IMR-90 (cell line): ENCODE data around the gene NFKBIB. TPM values are rescaled to one million over a fixed set of nuclear protein-coding genes. Genes with fewer than 3 reads are reported as not detected.
A peak's percentile ranks its signal among the peaks of the same experiment; 100 is the strongest.

Experiments
- ATAC-seq: fragments of 200-7000 bp; cut with Tn5 transposase; 2 replicates; pipeline ENCODE4 v1.9.1; 2020; ENCODE audit warnings: low read depth, mild to moderate bottlenecking, moderate library complexity
- BruUV-seq: library from RNA; stranded (reverse); fragments of 400-500 nt; replicated peaks from 2 replicates; lab custom pipeline; 2021; lab: Mats Ljungman, UMichigan
- CTCF ChIA-PET: fragments of 300-600 bp; formaldehyde crosslinking; extraction: SDS; loops from one replicate; lab custom pipeline; 2021; ENCODE audit warnings: antibody characterized with exemption; lab: Yijun Ruan, JAX
- POLR2A ChIA-PET: fragments of 300-600 bp; sonication (Branson Sonifier 250); formaldehyde crosslinking; loops from one replicate; lab custom pipeline; 2022; ENCODE audit warnings: antibody characterized with exemption; ENCODE audit not compliant: unreplicated experiment; lab: Charles Lee
- DNase-seq: peaks from one replicate; pipeline ENCODE4 v3.0.0; 2013
- H2AFZ ChIP-seq: replicated peaks from 2 replicates; pipeline ENCODE3; 2013; ENCODE audit warnings: low read length, mild to moderate bottlenecking; ENCODE audit not compliant: poor library complexity
- H2AK5ac ChIP-seq: 2 replicates; pipeline ENCODE4 v1.6.1; 2013; ENCODE audit warnings: low read depth, low read length, inconsistent platforms
- H2AK9ac ChIP-seq: replicated peaks from 2 replicates; pipeline ENCODE3; 2013; ENCODE audit warnings: mild to moderate bottlenecking, low read depth, low read length, moderate library complexity; ENCODE audit not compliant: poor library complexity
- H2BK120ac ChIP-seq: 2 replicates; pipeline ENCODE4 v1.6.1; 2013; ENCODE audit warnings: low read depth, low read length, inconsistent platforms
- H2BK15ac ChIP-seq: 3 replicates; pipeline ENCODE4 v1.6.1; 2013; ENCODE audit warnings: low read depth, low read length, inconsistent platforms
- H2BK20ac ChIP-seq: 2 replicates; pipeline ENCODE4 v1.6.1; 2013; ENCODE audit warnings: low read depth, mild to moderate bottlenecking, inconsistent platforms, low read length, moderate library complexity
- H2BK5ac ChIP-seq: 2 replicates; pipeline ENCODE4 v1.6.1; 2013; ENCODE audit warnings: mild to moderate bottlenecking, low read depth, low read length, inconsistent platforms; ENCODE audit not compliant: poor library complexity, severe bottlenecking
- H3K14ac ChIP-seq: replicated peaks from 2 replicates; pipeline ENCODE4 v1.6.1; 2013; ENCODE audit warnings: low read depth, low read length, inconsistent platforms
- H3K18ac ChIP-seq: 2 replicates; pipeline ENCODE4 v1.6.1; 2013; ENCODE audit warnings: low read depth, low read length, control low read depth
- H3K23ac ChIP-seq: 2 replicates; pipeline ENCODE4 v1.6.1; 2013; ENCODE audit warnings: low read depth, low read length, inconsistent platforms
- H3K27ac ChIP-seq: 2 replicates; pipeline ENCODE4 v1.5.1; 2013; ENCODE audit warnings: mild to moderate bottlenecking, control low read depth, low read length; ENCODE audit not compliant: insufficient read depth
- H3K27me3 ChIP-seq: 2 replicates; pipeline ENCODE4 v1.6.1; 2013; ENCODE audit warnings: low read length; ENCODE audit not compliant: control insufficient read depth, insufficient read depth
- H3K36me3 ChIP-seq: 2 replicates; pipeline ENCODE4 v1.6.1; 2013; ENCODE audit warnings: low read length, mixed read lengths; ENCODE audit not compliant: control insufficient read depth, insufficient read depth
- H3K4ac ChIP-seq: 2 replicates; pipeline ENCODE4 v1.6.1; 2013; ENCODE audit warnings: low read depth, low read length, inconsistent platforms
- H3K4me1 ChIP-seq: 2 replicates; pipeline ENCODE4 v1.6.1; 2013; ENCODE audit warnings: low read length, mixed read lengths; ENCODE audit not compliant: control insufficient read depth, insufficient read depth
- H3K4me2 ChIP-seq: 2 replicates; pipeline ENCODE4 v1.6.1; 2013; ENCODE audit warnings: low read depth, mild to moderate bottlenecking, control low read depth, low read length, moderate library complexity
- H3K4me3 ChIP-seq: 2 replicates; pipeline ENCODE4 v1.5.1; 2013; ENCODE audit warnings: low read depth, mild to moderate bottlenecking, control low read depth, low read length, moderate library complexity; ENCODE audit not compliant: insufficient read depth
- H3K56ac ChIP-seq: 2 replicates; pipeline ENCODE4 v1.6.1; 2013; ENCODE audit warnings: low read length, inconsistent platforms; ENCODE audit not compliant: insufficient read depth; ENCODE audit errors: extremely low read depth
- H3K79me1 ChIP-seq, 2 experiments: 2 replicates each; pipeline ENCODE4 v1.6.1; 2013; ENCODE audit warnings: low read length in 2 of 2, inconsistent platforms in 1 of 2, low read depth in 1 of 2
- H3K9ac ChIP-seq: 2 replicates; pipeline ENCODE4 v1.6.1; 2013; ENCODE audit warnings: low read depth, low read length, control low read depth
- H3K9me1 ChIP-seq: 2 replicates; pipeline ENCODE4 v1.6.1; 2013; ENCODE audit warnings: low read length, inconsistent platforms; ENCODE audit not compliant: insufficient read depth
- H3K9me3 ChIP-seq: 2 replicates; pipeline ENCODE4 v1.6.1; 2013; ENCODE audit warnings: low read length; ENCODE audit not compliant: control insufficient read depth, insufficient read depth
- H4K20me1 ChIP-seq: 2 replicates; pipeline ENCODE4 v1.6.1; 2013; ENCODE audit warnings: low read length, inconsistent platforms; ENCODE audit not compliant: insufficient read depth
- H4K5ac ChIP-seq: 2 replicates; pipeline ENCODE4 v1.6.1; 2013; ENCODE audit warnings: mild to moderate bottlenecking, low read depth, low read length, control low read depth
- H4K8ac ChIP-seq, 2 experiments: 2 replicates each; pipeline ENCODE4 v1.6.1; 2013; ENCODE audit warnings: low read depth in 2 of 2, low read length in 2 of 2, control low read depth in 1 of 2, inconsistent platforms in 1 of 2
- H4K91ac ChIP-seq: 2 replicates; pipeline ENCODE4 v1.6.1; 2013; ENCODE audit warnings: low read depth, low read length, inconsistent platforms; ENCODE audit not compliant: insufficient read depth
- BHLHE40 ChIP-seq: fragments of 150-350 bp; IDR thresholded peaks from 2 replicates; pipeline ENCODE4 v1.6.1; 2016; ENCODE audit warnings: mild to moderate bottlenecking, low read depth, low read length
- CHD1 ChIP-seq: IDR thresholded peaks from 2 replicates; pipeline ENCODE4 v1.6.1; 2012; ENCODE audit warnings: low read depth, low read length, improper control_type of control experiment
- CTCF ChIP-seq: conservative IDR thresholded peaks from 2 replicates; pipeline ENCODE4 v1.5.1; 2012; ENCODE audit warnings: mild to moderate bottlenecking, low read depth, low read length, improper control_type of control experiment
- FOS ChIP-seq: fragments of 150-350 bp; IDR thresholded peaks from 2 replicates; pipeline ENCODE4 v1.6.1; 2016; ENCODE audit warnings: low read depth, low read length
- RAD21 ChIP-seq: IDR thresholded peaks from 2 replicates; pipeline ENCODE4 v1.6.1; 2012; ENCODE audit warnings: low read length, improper control_type of control experiment
- SMC3 ChIP-seq: fragments of 150-350 bp; IDR thresholded peaks from 2 replicates; pipeline ENCODE4 v1.6.1; 2016; ENCODE audit warnings: low read depth, mild to moderate bottlenecking, antibody characterized with exemption, low read length, moderate library complexity
- whole genome bisulfite sequencing, 2 experiments: methylation state at CpG; one replicate each; pipeline versions ENCODE4 v1.1.5 to v1.1.7; 2013; ENCODE audit warnings: missing lambda C conversion rate in 2 of 2; ENCODE audit not compliant: insufficient read length in 1 of 2; ENCODE audit errors: extremely low coverage in 2 of 2; 5-methylcytosine and 5-hydroxymethylcytosine counted together
- dilution Hi-C: fragments of 300-500 bp; cut with HindIII; formaldehyde crosslinking; loops from one replicate; pipeline ENCODE4 v1.14.3; 2018; ENCODE audit warnings: low sequenced_read_pairs; ENCODE audit not compliant: unreplicated experiment
- in situ Hi-C: fragments of 300-500 bp; cut with MboI; formaldehyde crosslinking; loops from 3 replicates; pipeline ENCODE4 v1.14.3; 2019; ENCODE audit warnings: low sequenced_read_pairs, inconsistent platforms, mixed read lengths
- intact Hi-C: fragments of 100-400 bp; cut with micrococcal nuclease; formaldehyde crosslinking; loops from 2 replicates; pipeline ENCODE4 v1.10.0; 2022
- polyA plus RNA-seq, 3 experiments: library from polyadenylated mRNA; depleted of rRNA; stranded (reverse); fragments of >200 nt; gene quantifications; 2 replicates each; pipeline ENCODE4 v1.2.3, GENCODE V29; 2012; ENCODE audit warnings: low replicate concordance in 1 of 3
- total RNA-seq: library from RNA; depleted of rRNA; stranded (reverse); fragments of >200 nt; gene quantifications from 2 replicates; pipeline ENCODE4 v1.2.3, GENCODE V29; 2012
- TF ChIP-seq, protein P1 (sequence below): fragments of 150-350 bp; IDR thresholded peaks from 2 replicates; pipeline ENCODE4 v1.6.1; 2016; ENCODE audit warnings: low read depth, mild to moderate bottlenecking, low read length, moderate library complexity, borderline replicate concordance
- TF ChIP-seq, protein P2 (sequence below): fragments of 150-350 bp; IDR thresholded peaks from 2 replicates; pipeline ENCODE4 v1.6.1; 2017; ENCODE audit warnings: mild to moderate bottlenecking, antibody characterized with exemption, low read length, low read depth

The NFKBIB gene
- total and polyA plus RNA-seq, 2 of the 4 experiments (the other 2 are of a cell fraction), result 7.5 to 25.5 TPM

- TF ChIP-seq, protein P1, sequence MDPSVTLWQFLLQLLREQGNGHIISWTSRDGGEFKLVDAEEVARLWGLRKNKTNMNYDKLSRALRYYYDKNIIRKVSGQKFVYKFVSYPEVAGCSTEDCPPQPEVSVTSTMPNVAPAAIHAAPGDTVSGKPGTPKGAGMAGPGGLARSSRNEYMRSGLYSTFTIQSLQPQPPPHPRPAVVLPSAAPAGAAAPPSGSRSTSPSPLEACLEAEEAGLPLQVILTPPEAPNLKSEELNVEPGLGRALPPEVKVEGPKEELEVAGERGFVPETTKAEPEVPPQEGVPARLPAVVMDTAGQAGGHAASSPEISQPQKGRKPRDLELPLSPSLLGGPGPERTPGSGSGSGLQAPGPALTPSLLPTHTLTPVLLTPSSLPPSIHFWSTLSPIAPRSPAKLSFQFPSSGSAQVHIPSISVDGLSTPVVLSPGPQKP, result no peak
Measured at GRCh38 chr19:38869160-38869835, 30.5 kb upstream of the NFKBIB start (continued).

- H3K79me1 ChIP-seq, result no peaks in the 10 kb centered on the region
- H3K23ac ChIP-seq, result no peak overlapping the region
- H2BK15ac ChIP-seq, result no peak overlapping the region
- H4K5ac ChIP-seq, result peak overlapping the region; percentile 30
- H3K4me1 ChIP-seq, result peaks cover 5% of the 10 kb centered on the region; the same call in 1 of the 2 replicates
- H2AK9ac ChIP-seq, result peak overlapping the region; percentile 74
- no peak overlapping the region for H3K27ac ChIP-seq
- ChIA-PET POLR2A (no interaction called here), CTCF (no interaction called here)
- no peak overlapping the region for H3K18ac ChIP-seq
- H2BK20ac ChIP-seq, result no peak overlapping the region
- WGBS, 2 experiments, result 0% methylated on average over 4 of the region's 62 CpGs; no CpG with 5 or more reads in 1 of the 2 experiments
- H3K4me2 ChIP-seq, result peak overlapping the region; percentile 91
- no TSS peak for BruUV-seq
- no peaks in the 10 kb centered on the region for H3K9me3 ChIP-seq
- no peak overlapping the region for H3K9ac ChIP-seq
- TF ChIP-seq CTCF (peak; percentile 65), FOS (no peak), BHLHE40 (no peak), SMC3 (peak; percentile 55), CHD1 (no peak), RAD21 (peak; percentile 55)
- TF ChIP-seq, protein P1, result no peak
- TF ChIP-seq, protein P2, sequence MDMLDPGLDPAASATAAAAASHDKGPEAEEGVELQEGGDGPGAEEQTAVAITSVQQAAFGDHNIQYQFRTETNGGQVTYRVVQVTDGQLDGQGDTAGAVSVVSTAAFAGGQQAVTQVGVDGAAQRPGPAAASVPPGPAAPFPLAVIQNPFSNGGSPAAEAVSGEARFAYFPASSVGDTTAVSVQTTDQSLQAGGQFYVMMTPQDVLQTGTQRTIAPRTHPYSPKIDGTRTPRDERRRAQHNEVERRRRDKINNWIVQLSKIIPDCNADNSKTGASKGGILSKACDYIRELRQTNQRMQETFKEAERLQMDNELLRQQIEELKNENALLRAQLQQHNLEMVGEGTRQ, result no peak
- no peak overlapping the region for H2BK5ac ChIP-seq
- H4K20me1 ChIP-seq, result no peaks in the 10 kb centered on the region
- H2BK120ac ChIP-seq, result no peak overlapping the region
- dilution Hi-C loops (no loop called here), intact Hi-C loops (no loop called here), in situ Hi-C loops (no loop called here)
- H2AFZ ChIP-seq, result peak overlapping the region; percentile 92
- peaks cover 7% of the 10 kb centered on the region for H3K9me1 ChIP-seq
- H4K8ac ChIP-seq, result peak overlapping the region; percentile 15 to 79; a peak in 3 of 4 replicates
- ATAC-seq (peak; percentile 96), DNase-seq (peak; percentile 45)
- H3K56ac ChIP-seq, result no peak overlapping the region
- peak overlapping the region; percentile 69; the same call in 1 of the 2 replicates for H3K4ac ChIP-seq
- H3K4me3 ChIP-seq, result peak overlapping the region; percentile 39
- H3K27me3 ChIP-seq, result no peaks in the 10 kb centered on the region
- peak overlapping the region; percentile 2; the same call in 1 of the 2 replicates for H4K91ac ChIP-seq
- peak overlapping the region; percentile 72; the same call in 1 of the 2 replicates for H3K14ac ChIP-seq
- peak overlapping the region; percentile 88 for H2AK5ac ChIP-seq
- H3K36me3 ChIP-seq, result no peaks in the 10 kb centered on the region
Measured at GRCh38 chr19:38869836-38870607, 29.7 kb upstream of the NFKBIB start.
